Measurements from ENCODE around the gene SAMHD1. TPM values are rescaled to one million over a fixed set of nuclear protein-coding genes. Genes with fewer than 3 reads are reported as not detected.
A peak's percentile ranks its signal among the peaks of the same experiment; 100 is the strongest.

The SAMHD1 gene
- total and polyA plus RNA-seq, 2 of the 13 experiments (the other 11 are each of a cell fraction or from before 2014, with no cell fraction given) = 16.9 to 43.5 TPM

DNA sequence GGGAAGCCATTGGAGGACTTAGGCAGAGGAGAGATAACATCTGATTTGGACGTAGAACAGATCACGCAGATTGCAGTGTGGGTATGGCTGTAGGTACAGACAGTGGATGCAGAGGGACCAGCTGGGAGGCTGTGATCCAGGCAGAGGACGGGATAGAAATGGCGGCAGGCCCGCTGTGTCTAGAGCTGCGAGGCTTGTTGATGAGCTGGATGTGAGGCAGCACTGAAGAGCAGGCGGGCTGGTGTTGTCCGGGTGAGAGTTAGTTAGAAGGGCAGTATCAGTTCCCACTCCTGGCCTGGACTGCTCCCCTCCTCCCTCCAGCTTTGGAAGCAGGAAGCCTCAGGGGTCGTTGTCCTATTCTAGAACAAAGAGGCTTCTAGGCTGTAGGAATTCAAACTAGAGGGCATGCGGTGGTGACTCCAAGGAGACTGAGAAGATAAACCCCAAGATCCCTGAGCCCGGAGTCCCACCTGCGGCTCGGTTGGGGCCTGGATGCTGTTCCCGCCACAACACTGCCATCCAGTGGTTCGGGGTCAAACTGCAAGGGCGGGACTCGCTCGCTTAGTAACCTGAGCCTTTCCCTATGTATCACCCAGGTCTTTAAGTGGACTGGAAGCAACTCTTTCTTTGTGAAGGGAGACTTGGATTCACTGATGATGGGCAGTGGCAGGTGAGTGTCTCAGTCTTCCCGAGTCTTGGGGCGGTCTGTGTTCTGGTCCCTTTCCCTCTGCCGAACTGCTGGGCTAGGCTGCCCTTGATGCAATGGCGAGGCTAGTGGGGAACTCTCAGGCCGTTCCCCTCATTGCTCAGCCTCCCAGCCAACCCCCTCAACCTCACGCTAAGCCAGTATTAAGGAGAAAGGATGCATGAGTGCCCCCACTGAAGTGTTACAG is 64.4 kb downstream of the SAMHD1 start (continued):
- TF ChIP-seq, protein P1, sequence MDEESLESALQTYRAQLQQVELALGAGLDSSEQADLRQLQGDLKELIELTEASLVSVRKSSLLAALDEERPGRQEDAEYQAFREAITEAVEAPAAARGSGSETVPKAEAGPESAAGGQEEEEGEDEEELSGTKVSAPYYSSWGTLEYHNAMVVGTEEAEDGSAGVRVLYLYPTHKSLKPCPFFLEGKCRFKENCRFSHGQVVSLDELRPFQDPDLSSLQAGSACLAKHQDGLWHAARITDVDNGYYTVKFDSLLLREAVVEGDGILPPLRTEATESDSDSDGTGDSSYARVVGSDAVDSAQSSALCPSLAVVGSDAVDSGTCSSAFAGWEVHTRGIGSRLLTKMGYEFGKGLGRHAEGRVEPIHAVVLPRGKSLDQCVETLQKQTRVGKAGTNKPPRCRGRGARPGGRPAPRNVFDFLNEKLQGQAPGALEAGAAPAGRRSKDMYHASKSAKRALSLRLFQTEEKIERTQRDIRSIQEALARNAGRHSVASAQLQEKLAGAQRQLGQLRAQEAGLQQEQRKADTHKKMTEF (CRISPR knock-in tag; IDR thresholded peaks at IDR 0.05) = peak; percentile 75
- TF ChIP-seq, protein P2, sequence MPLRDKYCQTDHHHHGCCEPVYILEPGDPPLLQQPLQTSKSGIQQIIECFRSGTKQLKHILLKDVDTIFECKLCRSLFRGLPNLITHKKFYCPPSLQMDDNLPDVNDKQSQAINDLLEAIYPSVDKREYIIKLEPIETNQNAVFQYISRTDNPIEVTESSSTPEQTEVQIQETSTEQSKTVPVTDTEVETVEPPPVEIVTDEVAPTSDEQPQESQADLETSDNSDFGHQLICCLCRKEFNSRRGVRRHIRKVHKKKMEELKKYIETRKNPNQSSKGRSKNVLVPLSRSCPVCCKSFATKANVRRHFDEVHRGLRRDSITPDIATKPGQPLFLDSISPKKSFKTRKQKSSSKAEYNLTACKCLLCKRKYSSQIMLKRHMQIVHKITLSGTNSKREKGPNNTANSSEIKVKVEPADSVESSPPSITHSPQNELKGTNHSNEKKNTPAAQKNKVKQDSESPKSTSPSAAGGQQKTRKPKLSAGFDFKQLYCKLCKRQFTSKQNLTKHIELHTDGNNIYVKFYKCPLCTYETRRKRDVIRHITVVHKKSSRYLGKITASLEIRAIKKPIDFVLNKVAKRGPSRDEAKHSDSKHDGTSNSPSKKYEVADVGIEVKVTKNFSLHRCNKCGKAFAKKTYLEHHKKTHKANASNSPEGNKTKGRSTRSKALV (CRISPR knock-in tag; IDR thresholded peaks at IDR 0.05) = no peak; the same call in 1 of the 2 replicates
- TF ChIP-seq, protein P3, sequence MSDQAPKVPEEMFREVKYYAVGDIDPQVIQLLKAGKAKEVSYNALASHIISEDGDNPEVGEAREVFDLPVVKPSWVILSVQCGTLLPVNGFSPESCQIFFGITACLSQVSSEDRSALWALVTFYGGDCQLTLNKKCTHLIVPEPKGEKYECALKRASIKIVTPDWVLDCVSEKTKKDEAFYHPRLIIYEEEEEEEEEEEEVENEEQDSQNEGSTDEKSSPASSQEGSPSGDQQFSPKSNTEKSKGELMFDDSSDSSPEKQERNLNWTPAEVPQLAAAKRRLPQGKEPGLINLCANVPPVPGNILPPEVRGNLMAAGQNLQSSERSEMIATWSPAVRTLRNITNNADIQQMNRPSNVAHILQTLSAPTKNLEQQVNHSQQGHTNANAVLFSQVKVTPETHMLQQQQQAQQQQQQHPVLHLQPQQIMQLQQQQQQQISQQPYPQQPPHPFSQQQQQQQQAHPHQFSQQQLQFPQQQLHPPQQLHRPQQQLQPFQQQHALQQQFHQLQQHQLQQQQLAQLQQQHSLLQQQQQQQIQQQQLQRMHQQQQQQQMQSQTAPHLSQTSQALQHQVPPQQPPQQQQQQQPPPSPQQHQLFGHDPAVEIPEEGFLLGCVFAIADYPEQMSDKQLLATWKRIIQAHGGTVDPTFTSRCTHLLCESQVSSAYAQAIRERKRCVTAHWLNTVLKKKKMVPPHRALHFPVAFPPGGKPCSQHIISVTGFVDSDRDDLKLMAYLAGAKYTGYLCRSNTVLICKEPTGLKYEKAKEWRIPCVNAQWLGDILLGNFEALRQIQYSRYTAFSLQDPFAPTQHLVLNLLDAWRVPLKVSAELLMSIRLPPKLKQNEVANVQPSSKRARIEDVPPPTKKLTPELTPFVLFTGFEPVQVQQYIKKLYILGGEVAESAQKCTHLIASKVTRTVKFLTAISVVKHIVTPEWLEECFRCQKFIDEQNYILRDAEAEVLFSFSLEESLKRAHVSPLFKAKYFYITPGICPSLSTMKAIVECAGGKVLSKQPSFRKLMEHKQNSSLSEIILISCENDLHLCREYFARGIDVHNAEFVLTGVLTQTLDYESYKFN (CRISPR knock-in tag; conservative IDR thresholded peaks at IDR 0.05) = 0 out of 2 replicates have a peak, but pooled peaks have one; percentile 16
- TF ChIP-seq, protein P4, sequence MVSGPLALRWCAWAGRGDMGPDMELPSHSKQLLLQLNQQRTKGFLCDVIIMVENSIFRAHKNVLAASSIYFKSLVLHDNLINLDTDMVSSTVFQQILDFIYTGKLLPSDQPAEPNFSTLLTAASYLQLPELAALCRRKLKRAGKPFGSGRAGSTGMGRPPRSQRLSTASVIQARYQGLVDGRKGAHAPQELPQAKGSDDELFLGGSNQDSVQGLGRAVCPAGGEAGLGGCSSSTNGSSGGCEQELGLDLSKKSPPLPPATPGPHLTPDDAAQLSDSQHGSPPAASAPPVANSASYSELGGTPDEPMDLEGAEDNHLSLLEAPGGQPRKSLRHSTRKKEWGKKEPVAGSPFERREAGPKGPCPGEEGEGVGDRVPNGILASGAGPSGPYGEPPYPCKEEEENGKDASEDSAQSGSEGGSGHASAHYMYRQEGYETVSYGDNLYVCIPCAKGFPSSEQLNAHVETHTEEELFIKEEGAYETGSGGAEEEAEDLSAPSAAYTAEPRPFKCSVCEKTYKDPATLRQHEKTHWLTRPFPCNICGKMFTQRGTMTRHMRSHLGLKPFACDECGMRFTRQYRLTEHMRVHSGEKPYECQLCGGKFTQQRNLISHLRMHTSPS (CRISPR knock-in tag; IDR thresholded peaks at IDR 0.05; ENCODE audit: low read depth) = no peak
- TF ChIP-seq SMAD9 (CRISPR knock-in tag; IDR thresholded peaks at IDR 0.05) (peak; percentile 88; the same call in 1 of the 2 replicates), NBN (conservative IDR thresholded peaks at IDR 0.05) (no peak), ZBTB8A (CRISPR knock-in tag; IDR thresholded peaks at IDR 0.05; ENCODE audit: borderline replicate concordance, low read depth) (no peak)
- TF ChIP-seq, protein P5, sequence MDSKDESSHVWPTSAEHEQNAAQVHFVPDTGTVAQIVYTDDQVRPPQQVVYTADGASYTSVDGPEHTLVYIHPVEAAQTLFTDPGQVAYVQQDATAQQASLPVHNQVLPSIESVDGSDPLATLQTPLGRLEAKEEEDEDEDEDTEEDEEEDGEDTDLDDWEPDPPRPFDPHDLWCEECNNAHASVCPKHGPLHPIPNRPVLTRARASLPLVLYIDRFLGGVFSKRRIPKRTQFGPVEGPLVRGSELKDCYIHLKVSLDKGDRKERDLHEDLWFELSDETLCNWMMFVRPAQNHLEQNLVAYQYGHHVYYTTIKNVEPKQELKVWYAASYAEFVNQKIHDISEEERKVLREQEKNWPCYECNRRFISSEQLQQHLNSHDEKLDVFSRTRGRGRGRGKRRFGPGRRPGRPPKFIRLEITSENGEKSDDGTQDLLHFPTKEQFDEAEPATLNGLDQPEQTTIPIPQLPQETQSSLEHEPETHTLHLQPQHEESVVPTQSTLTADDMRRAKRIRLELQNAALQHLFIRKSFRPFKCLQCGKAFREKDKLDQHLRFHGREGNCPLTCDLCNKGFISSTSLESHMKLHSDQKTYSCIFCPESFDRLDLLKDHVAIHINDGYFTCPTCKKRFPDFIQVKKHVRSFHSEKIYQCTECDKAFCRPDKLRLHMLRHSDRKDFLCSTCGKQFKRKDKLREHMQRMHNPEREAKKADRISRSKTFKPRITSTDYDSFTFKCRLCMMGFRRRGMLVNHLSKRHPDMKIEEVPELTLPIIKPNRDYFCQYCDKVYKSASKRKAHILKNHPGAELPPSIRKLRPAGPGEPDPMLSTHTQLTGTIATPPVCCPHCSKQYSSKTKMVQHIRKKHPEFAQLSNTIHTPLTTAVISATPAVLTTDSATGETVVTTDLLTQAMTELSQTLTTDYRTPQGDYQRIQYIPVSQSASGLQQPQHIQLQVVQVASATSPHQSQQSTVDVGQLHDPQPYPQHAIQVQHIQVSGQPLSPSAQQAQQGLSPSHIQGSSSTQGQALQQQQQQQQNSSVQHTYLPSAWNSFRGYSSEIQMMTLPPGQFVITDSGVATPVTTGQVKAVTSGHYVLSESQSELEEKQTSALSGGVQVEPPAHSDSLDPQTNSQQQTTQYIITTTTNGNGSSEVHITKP (CRISPR knock-in tag; IDR thresholded peaks at IDR 0.05; ENCODE audit: low read depth) = no peak
- TF ChIP-seq, protein P6, sequence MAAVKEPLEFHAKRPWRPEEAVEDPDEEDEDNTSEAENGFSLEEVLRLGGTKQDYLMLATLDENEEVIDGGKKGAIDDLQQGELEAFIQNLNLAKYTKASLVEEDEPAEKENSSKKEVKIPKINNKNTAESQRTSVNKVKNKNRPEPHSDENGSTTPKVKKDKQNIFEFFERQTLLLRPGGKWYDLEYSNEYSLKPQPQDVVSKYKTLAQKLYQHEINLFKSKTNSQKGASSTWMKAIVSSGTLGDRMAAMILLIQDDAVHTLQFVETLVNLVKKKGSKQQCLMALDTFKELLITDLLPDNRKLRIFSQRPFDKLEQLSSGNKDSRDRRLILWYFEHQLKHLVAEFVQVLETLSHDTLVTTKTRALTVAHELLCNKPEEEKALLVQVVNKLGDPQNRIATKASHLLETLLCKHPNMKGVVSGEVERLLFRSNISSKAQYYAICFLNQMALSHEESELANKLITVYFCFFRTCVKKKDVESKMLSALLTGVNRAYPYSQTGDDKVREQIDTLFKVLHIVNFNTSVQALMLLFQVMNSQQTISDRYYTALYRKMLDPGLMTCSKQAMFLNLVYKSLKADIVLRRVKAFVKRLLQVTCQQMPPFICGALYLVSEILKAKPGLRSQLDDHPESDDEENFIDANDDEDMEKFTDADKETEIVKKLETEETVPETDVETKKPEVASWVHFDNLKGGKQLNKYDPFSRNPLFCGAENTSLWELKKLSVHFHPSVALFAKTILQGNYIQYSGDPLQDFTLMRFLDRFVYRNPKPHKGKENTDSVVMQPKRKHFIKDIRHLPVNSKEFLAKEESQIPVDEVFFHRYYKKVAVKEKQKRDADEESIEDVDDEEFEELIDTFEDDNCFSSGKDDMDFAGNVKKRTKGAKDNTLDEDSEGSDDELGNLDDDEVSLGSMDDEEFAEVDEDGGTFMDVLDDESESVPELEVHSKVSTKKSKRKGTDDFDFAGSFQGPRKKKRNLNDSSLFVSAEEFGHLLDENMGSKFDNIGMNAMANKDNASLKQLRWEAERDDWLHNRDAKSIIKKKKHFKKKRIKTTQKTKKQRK (IDR thresholded peaks at IDR 0.05; ENCODE audit: low read length) = no peak
